ENCODE results near the gene GRIK3. TPM values are rescaled to one million over a fixed set of nuclear protein-coding genes. Genes with fewer than 3 reads are reported as not detected.

The GRIK3 gene
- total and polyA plus RNA-seq, 2 of the 8 experiments (the other 6 are each of a cell fraction or from before 2014, with no cell fraction given) = 2.1 to 3.4 TPM

DNA sequence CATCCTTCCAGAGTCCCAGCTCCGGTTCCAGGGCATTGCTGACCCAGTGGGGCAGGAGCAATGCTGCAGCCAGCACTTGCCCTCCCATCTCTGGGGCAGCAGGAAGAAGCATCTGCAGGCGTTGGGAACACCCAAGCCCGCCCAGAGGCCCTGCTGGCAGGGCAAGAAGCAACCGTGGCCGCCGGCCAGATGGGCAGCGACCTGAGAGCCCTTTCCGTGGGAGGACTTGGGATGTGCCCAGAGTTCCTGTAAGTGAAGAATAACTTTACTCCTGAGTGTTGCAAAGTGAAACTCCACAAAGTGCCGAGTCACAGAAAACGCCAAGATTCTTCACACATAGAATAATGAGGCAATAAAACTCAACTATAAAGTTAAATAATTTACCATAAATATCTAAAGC, 46.0 kb downstream of the GRIK3 start:
- Histone ChIP-seq H2BK15ac (ENCODE audit: low read length) (no peak overlapping the region), H3K27me3 (replicated peaks in 1 of 4; ENCODE audit: control insufficient read depth in 3 of 4, extremely low read depth in 1 of 4, insufficient read depth in 3 of 4, low read length in 3 of 4) (no peaks in the 10 kb centered on the region), H3K23ac (ENCODE audit: insufficient read length) (no peak overlapping the region), H4K5ac (ENCODE audit: insufficient read length, low read depth, low read length) (no peak overlapping the region), H2AK5ac (ENCODE audit: low read depth, low read length) (no peak overlapping the region), H3K23me2 (ENCODE audit: low read depth, low read length) (peaks cover 7% of the 10 kb centered on the region; the same call in 1 of the 2 replicates), H4K8ac (ENCODE audit: extremely low read depth, insufficient read depth, low read length) (0 out of 2 replicates have a peak overlapping the region, but pooled peaks have one; percentile 37), H3K9me3 (ENCODE audit: insufficient read depth in 2 of 2, low read depth in 1 of 2, low read length in 1 of 2) (no peaks in the 10 kb centered on the region), H2BK5ac (ENCODE audit: low read depth, low read length) (no peak overlapping the region), H3K4me3 (ENCODE audit: extremely low read depth in 1 of 4, insufficient read depth in 2 of 4, low read depth in 3 of 4, low read length in 4 of 4) (no peak overlapping the region), H3K9ac (replicated peaks in 1 of 4; ENCODE audit: extremely low read depth in 1 of 4, low read depth in 3 of 4, low read length in 3 of 4) (no peak overlapping the region), H3K4me2 (ENCODE audit: insufficient read depth in 1 of 2, low read depth in 2 of 2, low read length in 2 of 2) (no peak overlapping the region), H2AFZ (ENCODE audit: low read length) (no peak overlapping the region), H3K27ac (ENCODE audit: low read depth, low read length) (no peak overlapping the region), H4K91ac (replicated peaks; ENCODE audit: insufficient read length, low read length) (no peak overlapping the region), H2BK20ac (ENCODE audit: low read length) (no peak overlapping the region), H2BK120ac (replicated peaks; ENCODE audit: low read depth, low read length) (no peak overlapping the region), H3K4me1 (replicated peaks in 1 of 4; ENCODE audit: control insufficient read depth in 3 of 4, insufficient read depth in 4 of 4, low read length in 3 of 4) (no peaks in the 10 kb centered on the region; a peak in 1 of 7 replicates), H3K14ac (ENCODE audit: insufficient read length) (no peak overlapping the region), H3K79me1 (ENCODE audit: low read depth, low read length) (no peaks in the 10 kb centered on the region), H3K56ac (replicated peaks; ENCODE audit: insufficient read length, low read depth, low read length) (no peak overlapping the region), H4K20me1 (replicated peaks in 1 of 2; ENCODE audit: control insufficient read depth in 1 of 2, insufficient read depth in 2 of 2, low read length in 2 of 2) (peaks cover 0 to 5% of the 10 kb centered on the region in 2 experiments), H2BK12ac (ENCODE audit: low read depth, low read length) (no peak overlapping the region), H3K4ac (replicated peaks; ENCODE audit: insufficient read length, low read depth, low read length) (no peak overlapping the region), H3K18ac (ENCODE audit: extremely low read depth, low read length) (no peak overlapping the region), H3K36me3 (ENCODE audit: control insufficient read depth in 2 of 4, insufficient read depth in 4 of 4, low read length in 3 of 4) (no peaks in the 10 kb centered on the region), H3K79me2 (ENCODE audit: control insufficient read depth in 1 of 2, insufficient read depth in 2 of 2, low read length in 2 of 2) (no peaks in the 10 kb centered on the region)
- FAIRE-seq = no peak
- DNase-seq (ENCODE audit: low read depth in 1 of 2, low spot score in 2 of 2) = no peak
- WGBS, 2 experiments (ENCODE audit: extremely low coverage in 1 of 2, insufficient coverage in 1 of 2, insufficient read length in 1 of 2, insufficient replicate concordance in 2 of 2, low coverage in 1 of 2, low lambda C conversion rate in 2 of 2, missing lambda C conversion rate in 1 of 2) = 93% methylated on average over 10 of the region's 10 CpGs; no CpG with 5 or more reads in 1 of the 2 experiments
- CTCF ChIA-PET (ENCODE audit: partially characterized antibody) = interaction anchor here (2.3 kb wide), 1 partner anchor 14 kb away, joined by 9 read pairs; no protein-coding TSS in a partner anchor
- POLR2A ChIA-PET (ENCODE audit: partially characterized antibody) = no interaction called here
- TF ChIP-seq SAP30 (IDR thresholded peaks at IDR 0.05; ENCODE audit: insufficient read depth, insufficient replicate concordance, low read length) (no peak), SP2 (IDR thresholded peaks at IDR 0.05; ENCODE audit: low read length) (no peak), HDAC2 (IDR thresholded peaks at IDR 0.05; ENCODE audit: borderline replicate concordance in 1 of 2, low read depth in 2 of 2, low read length in 2 of 2) (no peak), NRF1 (IDR thresholded peaks at IDR 0.05; ENCODE audit: low read depth, low read length) (no peak), ZNF274 (IDR thresholded peaks at IDR 0.05; ENCODE audit: borderline replicate concordance, extremely low read depth, low read length) (no peak), GABPA (IDR thresholded peaks at IDR 0.05; ENCODE audit: borderline replicate concordance, insufficient read depth, low read length) (no peak), CHD2 (IDR thresholded peaks at IDR 0.05; ENCODE audit: low read length) (no peak), RAD21 (IDR thresholded peaks at IDR 0.05 in 1 of 2, conservative IDR thresholded peaks at IDR 0.05 in 1 of 2; ENCODE audit: low read depth in 2 of 2, low read length in 2 of 2) (no peak), TAF7 (optimal IDR thresholded peaks at IDR 0.05; ENCODE audit: borderline replicate concordance, low read depth, low read length) (no peak), BCL11A (IDR thresholded peaks at IDR 0.05; ENCODE audit: low read depth in 2 of 2, low read length in 2 of 2) (no peak)
- TF ChIP-seq, protein P1, sequence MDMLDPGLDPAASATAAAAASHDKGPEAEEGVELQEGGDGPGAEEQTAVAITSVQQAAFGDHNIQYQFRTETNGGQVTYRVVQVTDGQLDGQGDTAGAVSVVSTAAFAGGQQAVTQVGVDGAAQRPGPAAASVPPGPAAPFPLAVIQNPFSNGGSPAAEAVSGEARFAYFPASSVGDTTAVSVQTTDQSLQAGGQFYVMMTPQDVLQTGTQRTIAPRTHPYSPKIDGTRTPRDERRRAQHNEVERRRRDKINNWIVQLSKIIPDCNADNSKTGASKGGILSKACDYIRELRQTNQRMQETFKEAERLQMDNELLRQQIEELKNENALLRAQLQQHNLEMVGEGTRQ (IDR thresholded peaks at IDR 0.05; ENCODE audit: low read length) = no peak
- TF ChIP-seq, protein P2, sequence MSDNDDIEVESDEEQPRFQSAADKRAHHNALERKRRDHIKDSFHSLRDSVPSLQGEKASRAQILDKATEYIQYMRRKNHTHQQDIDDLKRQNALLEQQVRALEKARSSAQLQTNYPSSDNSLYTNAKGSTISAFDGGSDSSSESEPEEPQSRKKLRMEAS (IDR thresholded peaks at IDR 0.05) = no peak
